ENCODE results near the gene P3H3. TPM values are rescaled to one million over a fixed set of nuclear protein-coding genes. Genes with fewer than 3 reads are reported as not detected.
"Not testable (repeated sequence)": the region's sequence is repeated elsewhere in the genome, so short reads cannot be mapped to it uniquely, and the experiment has no call there.

The P3H3 gene
- total RNA-seq, 3 donors from 2014 or later = 7.5 to 29.5 (median 10.1) TPM

DNA sequence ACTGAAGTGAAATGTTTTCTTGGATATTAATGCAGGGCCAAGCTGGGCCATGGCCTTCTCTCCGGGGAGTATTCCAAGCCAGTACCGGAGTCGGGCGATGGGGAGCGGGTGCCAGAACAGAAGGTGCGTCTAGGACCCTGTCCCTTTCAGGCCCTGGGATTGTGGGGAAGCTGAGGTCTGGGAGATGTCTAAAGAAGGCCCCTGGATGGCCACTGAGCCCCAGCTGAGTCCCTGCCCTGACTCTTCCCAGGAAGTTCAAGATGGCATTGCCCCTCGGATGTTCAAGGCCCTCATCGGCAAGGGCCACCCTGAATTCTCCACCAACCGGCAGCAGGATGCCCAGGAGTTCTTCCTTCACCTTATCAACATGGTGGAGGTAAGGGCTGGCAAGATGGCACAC lies 31.9 kb downstream of the P3H3 start:
- H3K4me1 ChIP-seq = no peaks in the 10 kb centered on the region
- H3K36me3 ChIP-seq = peaks cover 6% of the 10 kb centered on the region
- no peak overlapping the region for H3K4me3 ChIP-seq
- TF ChIP-seq POLR2AphosphoS5 (IDR thresholded peaks at IDR 0.05) = no peak
- no peak for TF ChIP-seq POLR2A (IDR thresholded peaks at IDR 0.05)
- no peak for TF ChIP-seq CTCF (IDR thresholded peaks at IDR 0.05)
- no peaks in the 10 kb centered on the region for H3K27me3 ChIP-seq
- intact Hi-C loops (cut with DNase I; ENCODE audit: low total_unique reads) = loop anchor here (10.0 kb wide), 1 partner anchor 105 kb away; no protein-coding TSS in a partner anchor
- no peaks in the 10 kb centered on the region for H3K9me3 ChIP-seq
- DNase-seq (ENCODE audit: low spot score in 2 of 2) = no peak
- H3K27ac ChIP-seq = no peak overlapping the region

DNA sequence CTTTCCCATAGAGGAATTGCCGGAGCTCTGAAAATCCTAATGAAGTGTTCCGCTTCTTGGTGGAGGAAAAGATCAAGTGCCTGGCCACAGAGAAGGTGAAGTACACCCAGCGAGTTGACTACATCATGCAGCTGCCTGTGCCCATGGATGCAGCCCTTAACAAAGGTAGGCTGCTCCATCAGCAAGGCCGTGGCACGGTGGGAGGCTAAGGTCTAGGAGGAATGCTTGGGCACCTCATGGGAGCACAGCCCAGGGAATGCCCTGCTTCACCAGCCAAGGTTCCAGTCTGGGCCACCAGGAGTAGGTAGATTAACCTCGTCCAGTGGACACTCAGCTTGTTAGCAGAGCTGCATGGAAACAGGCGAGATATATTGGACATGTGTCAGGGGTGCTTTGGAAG lies 32.7 kb downstream of the P3H3 start:
- Histone ChIP-seq H3K27ac (no peak overlapping the region), H3K4me3 (no peak overlapping the region), H3K36me3 (peaks cover 6% of the 10 kb centered on the region), H3K27me3 (no peaks in the 10 kb centered on the region), H3K9me3 (no peaks in the 10 kb centered on the region), H3K4me1 (no peaks in the 10 kb centered on the region)
- DNase-seq (ENCODE audit: low spot score in 2 of 2) = no peak
- no peak for TF ChIP-seq CTCF (IDR thresholded peaks at IDR 0.05)
- TF ChIP-seq POLR2A (IDR thresholded peaks at IDR 0.05) = no peak
- no peak for TF ChIP-seq POLR2AphosphoS5 (IDR thresholded peaks at IDR 0.05)
- intact Hi-C loops (cut with DNase I; ENCODE audit: low total_unique reads) = loop anchor here (10.0 kb wide), 1 partner anchor 104 kb away; no protein-coding TSS in a partner anchor

DNA sequence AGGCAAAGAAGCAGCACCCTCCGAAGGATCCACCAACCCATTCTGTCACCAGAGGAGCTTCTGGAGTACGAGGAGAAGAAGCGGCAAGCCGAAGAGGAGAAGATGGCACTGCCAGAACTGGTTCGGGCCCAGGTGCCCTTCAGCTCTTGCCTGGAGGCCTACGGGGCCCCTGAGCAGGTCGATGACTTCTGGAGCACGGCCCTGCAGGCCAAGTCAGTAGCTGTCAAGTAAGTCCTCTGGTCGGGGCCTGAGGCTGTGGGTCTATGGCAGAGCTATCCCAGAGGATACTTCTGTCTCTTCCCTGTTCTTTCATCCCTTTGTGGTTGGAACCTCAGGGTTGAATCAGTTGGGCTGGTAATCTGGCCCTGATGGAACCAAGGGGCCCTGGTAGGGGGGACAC lies 33.2 kb downstream of the P3H3 start:
- Histone ChIP-seq H3K4me3 (no peak overlapping the region), H3K9me3 (no peaks in the 10 kb centered on the region), H3K27ac (no peak overlapping the region), H3K36me3 (peaks cover 6% of the 10 kb centered on the region), H3K27me3 (no peaks in the 10 kb centered on the region), H3K4me1 (no peaks in the 10 kb centered on the region)
- intact Hi-C loops (cut with DNase I; ENCODE audit: low total_unique reads) = loop anchor here (10.0 kb wide), 1 partner anchor 103 kb away; no protein-coding TSS in a partner anchor
- no peak for TF ChIP-seq POLR2AphosphoS5 (IDR thresholded peaks at IDR 0.05)
- TF ChIP-seq POLR2A (IDR thresholded peaks at IDR 0.05) = no peak
- TF ChIP-seq CTCF (IDR thresholded peaks at IDR 0.05) = no peak
- no peak for DNase-seq (ENCODE audit: low spot score in 2 of 2)

- no peak overlapping the region for H3K4me3 ChIP-seq
- H3K27me3 ChIP-seq = no peaks in the 10 kb centered on the region
- H3K36me3 ChIP-seq = peaks cover 6% of the 10 kb centered on the region
- TF ChIP-seq POLR2A (IDR thresholded peaks at IDR 0.05) (no peak), POLR2AphosphoS5 (IDR thresholded peaks at IDR 0.05) (no peak), CTCF (IDR thresholded peaks at IDR 0.05) (no peak)
- DNase-seq (ENCODE audit: low spot score in 2 of 2) = no peak
- H3K27ac ChIP-seq = no peak overlapping the region
- no peaks in the 10 kb centered on the region for H3K9me3 ChIP-seq
- intact Hi-C loops (cut with DNase I; ENCODE audit: low total_unique reads) = loop anchor here (10.0 kb wide), 1 partner anchor 102 kb away; no protein-coding TSS in a partner anchor
- H3K4me1 ChIP-seq = no peaks in the 10 kb centered on the region
Measured at GRCh38 chr12:6863033-6863432, 34.8 kb downstream of the P3H3 start.

DNA sequence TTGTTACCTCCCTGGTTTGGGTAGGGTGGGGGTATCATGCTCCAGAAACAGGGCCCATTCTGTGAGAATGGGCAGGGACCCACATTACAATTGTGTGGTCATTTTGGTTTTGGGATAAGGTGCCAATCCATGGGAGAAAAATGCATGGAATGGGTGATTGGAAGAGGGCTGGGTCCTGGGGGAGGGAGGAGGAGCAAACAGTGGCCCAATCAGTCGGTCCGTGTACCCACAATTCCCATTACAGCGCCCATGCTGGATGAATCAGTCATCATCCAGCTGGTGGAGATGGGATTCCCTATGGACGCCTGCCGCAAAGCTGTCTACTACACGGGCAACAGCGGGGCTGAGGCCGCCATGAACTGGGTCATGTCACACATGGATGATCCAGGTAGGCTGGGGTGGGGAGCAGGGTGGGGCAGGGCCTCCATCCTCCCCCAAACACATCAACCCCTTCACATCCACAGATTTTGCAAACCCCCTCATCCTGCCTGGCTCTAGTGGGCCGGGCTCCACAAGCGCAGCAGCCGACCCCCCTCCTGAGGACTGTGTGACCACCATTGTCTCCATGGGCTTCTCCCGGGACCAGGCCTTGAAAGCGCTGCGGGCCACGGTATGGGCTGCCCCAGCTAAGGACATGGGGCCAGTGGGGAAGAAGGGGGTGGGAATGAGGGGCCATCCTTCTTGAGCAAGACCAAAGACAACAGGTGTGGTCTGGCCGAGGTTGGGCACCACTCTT lies 35.5 kb downstream of the P3H3 start:
- H3K9me3 ChIP-seq = no peaks in the 10 kb centered on the region
- peaks cover 6% of the 10 kb centered on the region for H3K36me3 ChIP-seq
- no peak overlapping the region for H3K27ac ChIP-seq
- intact Hi-C loops (cut with DNase I; ENCODE audit: low total_unique reads) = loop anchor here (10.0 kb wide), 1 partner anchor 101 kb away; no protein-coding TSS in a partner anchor
- peaks cover 0 to 6% of the 10 kb centered on the region in 2 donors for H3K4me1 ChIP-seq
- H3K4me3 ChIP-seq = no peak overlapping the region
- DNase-seq (ENCODE audit: low spot score in 2 of 2) = no peak
- no peak for TF ChIP-seq CTCF (IDR thresholded peaks at IDR 0.05)
- TF ChIP-seq POLR2A (IDR thresholded peaks at IDR 0.05) = no peak
- no peak for TF ChIP-seq POLR2AphosphoS5 (IDR thresholded peaks at IDR 0.05)
- H3K27me3 ChIP-seq = no peaks in the 10 kb centered on the region

DNA sequence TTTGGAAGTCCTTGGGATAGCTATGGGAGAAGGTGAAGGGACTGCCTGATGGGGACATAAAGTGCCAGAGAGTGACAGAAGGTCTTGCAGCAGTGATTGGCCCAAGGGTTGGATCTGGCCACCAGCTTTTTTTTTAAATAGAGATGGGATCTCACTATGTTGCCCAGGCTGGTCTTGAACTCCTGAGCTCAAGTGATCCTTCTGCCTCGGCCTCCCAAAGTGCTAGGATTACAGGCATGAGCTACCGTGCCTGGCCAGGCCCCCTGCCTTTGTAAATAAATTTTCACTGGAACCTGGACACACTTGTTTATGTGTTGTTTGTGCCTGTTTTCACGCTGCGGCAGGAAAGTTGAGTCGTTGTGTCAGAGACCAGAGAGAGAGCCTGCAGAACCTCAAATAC lies 37.1 kb downstream of the P3H3 start:
- not testable (repeated sequence) for H3K4me3 ChIP-seq; DNase-seq (ENCODE audit: low spot score in 2 of 2); H3K9me3 ChIP-seq; H3K27me3 ChIP-seq; H3K36me3 ChIP-seq; H3K27ac ChIP-seq
- peaks cover 0 to 15% of the 10 kb centered on the region in 2 donors for H3K4me1 ChIP-seq
- intact Hi-C loops (cut with DNase I; ENCODE audit: low total_unique reads) = loop anchor here (10.0 kb wide), 1 partner anchor 99 kb away; no protein-coding TSS in a partner anchor

Data from breast epithelium (tissue), 4 donors.